ENCODE measurements around the gene ACTG1. TPM values are rescaled to one million over a fixed set of nuclear protein-coding genes. Genes with fewer than 3 reads are reported as not detected.

The ACTG1 gene
- total RNA-seq, 1 experiment from 2014 or later = 4,160 TPM

- H3K14ac ChIP-seq (ENCODE audit: insufficient read depth, low read length) = no peak overlapping the region
- H3K56ac ChIP-seq (ENCODE audit: insufficient read length, low read depth, low read length) = no peak overlapping the region
- H3K27ac Mint-ChIP-seq = no peak overlapping the region
- H2BK20ac ChIP-seq (ENCODE audit: low read depth, low read length, poor library complexity, severe bottlenecking) = no peak overlapping the region
- DNase-seq = no peak
- no peaks in the 10 kb centered on the region for H3K9me3 ChIP-seq (ENCODE audit: control insufficient read depth, low read depth, low read length)
- no peak overlapping the region for H4K5ac ChIP-seq (ENCODE audit: insufficient read length, low read depth, low read length)
- H3K4me2 ChIP-seq (ENCODE audit: insufficient read depth, insufficient read length, low read length) = peak overlapping the region; percentile 79
- peaks cover 2% of the 10 kb centered on the region for H3K79me1 ChIP-seq (ENCODE audit: insufficient read depth, low read depth, low read length, poor library complexity, severe bottlenecking)
- H3K4me1 ChIP-seq (ENCODE audit: insufficient read depth, low read length) = peaks cover 4% of the 10 kb centered on the region; the same call in 1 of the 2 replicates
- no peak overlapping the region for H4K91ac ChIP-seq (ENCODE audit: insufficient read length, low read depth, low read length)
- H3K4me3 Mint-ChIP-seq = peak overlapping the region; percentile 80 to 89
- H2AFZ ChIP-seq (ENCODE audit: low read length) = no peak overlapping the region
- H3K4me1 Mint-ChIP-seq = peaks cover 22 to 33% of the 10 kb centered on the region in 2 experiments
- peaks cover 24% of the 10 kb centered on the region; the same call in 1 of the 2 replicates for H3K79me2 ChIP-seq (ENCODE audit: insufficient read depth, low read length)
- H3K18ac ChIP-seq (ENCODE audit: insufficient read length, low read depth, low read length) = no peak overlapping the region
- H2BK120ac ChIP-seq (ENCODE audit: low read depth, low read length, poor library complexity, severe bottlenecking) = no peak overlapping the region
- no peak overlapping the region for H3K9ac ChIP-seq (ENCODE audit: extremely low read depth, insufficient read length, low read length)
- no peak overlapping the region for H3K27ac ChIP-seq (ENCODE audit: insufficient read length, low read depth, low read length)
- no peak for TF ChIP-seq CTCF (conservative IDR thresholded peaks at IDR 0.05)
- H3K23me2 ChIP-seq (ENCODE audit: insufficient read length, low read depth, low read length, poor library complexity, severe bottlenecking) = peaks cover 43% of the 10 kb centered on the region
- no peak overlapping the region for H3K23ac ChIP-seq (ENCODE audit: insufficient read length, low read depth, low read length)
- no peak overlapping the region for H3T11ph ChIP-seq (ENCODE audit: low read length)
- H4K8ac ChIP-seq (replicated peaks; ENCODE audit: insufficient read length, low read depth, low read length) = no peak overlapping the region
- H4K20me1 ChIP-seq (ENCODE audit: control insufficient read depth, insufficient read depth, insufficient read length) = no peaks in the 10 kb centered on the region
- H3K4ac ChIP-seq (ENCODE audit: low read depth, low read length) = no peak overlapping the region
- H2BK5ac ChIP-seq (ENCODE audit: insufficient read length, low read length) = no peak overlapping the region
- H2BK15ac ChIP-seq (ENCODE audit: low read depth, low read length) = no peak overlapping the region
- H3K27me3 ChIP-seq (ENCODE audit: insufficient read depth, low read length) = no peaks in the 10 kb centered on the region; the same call in 1 of the 2 replicates
- H2AK5ac ChIP-seq (ENCODE audit: insufficient read length, low read length) = no peak overlapping the region
- H3K27me3 Mint-ChIP-seq (ENCODE audit: low read depth) = peaks cover 23% of the 10 kb centered on the region
- peaks cover 17 to 22% (median 18%) of the 10 kb centered on the region in 3 experiments for H3K36me3 Mint-ChIP-seq (ENCODE audit: insufficient read depth in 1 of 3, low read depth in 3 of 3)
- H2BK12ac ChIP-seq (ENCODE audit: insufficient read length, low read depth, low read length) = no peak overlapping the region
- peaks cover 7 to 16% of the 10 kb centered on the region in 2 experiments; a peak in 4 of 5 replicates for H3K9me3 Mint-ChIP-seq
- no CpG with 5 or more reads among the region's 19 CpGs for WGBS (ENCODE audit: extremely low coverage, insufficient read length, low lambda C conversion rate)
These were observed 3.0 kb upstream of the ACTG1 start for GRCh38 chr17:81515530-81516041.

Measured in H9 (cell line).